ENCODE results near the gene LYST.
"Not testable (repeated sequence)": the region's sequence is repeated elsewhere in the genome, so short reads cannot be mapped to it uniquely, and the experiment has no call there.

Gene LYST

DNA sequence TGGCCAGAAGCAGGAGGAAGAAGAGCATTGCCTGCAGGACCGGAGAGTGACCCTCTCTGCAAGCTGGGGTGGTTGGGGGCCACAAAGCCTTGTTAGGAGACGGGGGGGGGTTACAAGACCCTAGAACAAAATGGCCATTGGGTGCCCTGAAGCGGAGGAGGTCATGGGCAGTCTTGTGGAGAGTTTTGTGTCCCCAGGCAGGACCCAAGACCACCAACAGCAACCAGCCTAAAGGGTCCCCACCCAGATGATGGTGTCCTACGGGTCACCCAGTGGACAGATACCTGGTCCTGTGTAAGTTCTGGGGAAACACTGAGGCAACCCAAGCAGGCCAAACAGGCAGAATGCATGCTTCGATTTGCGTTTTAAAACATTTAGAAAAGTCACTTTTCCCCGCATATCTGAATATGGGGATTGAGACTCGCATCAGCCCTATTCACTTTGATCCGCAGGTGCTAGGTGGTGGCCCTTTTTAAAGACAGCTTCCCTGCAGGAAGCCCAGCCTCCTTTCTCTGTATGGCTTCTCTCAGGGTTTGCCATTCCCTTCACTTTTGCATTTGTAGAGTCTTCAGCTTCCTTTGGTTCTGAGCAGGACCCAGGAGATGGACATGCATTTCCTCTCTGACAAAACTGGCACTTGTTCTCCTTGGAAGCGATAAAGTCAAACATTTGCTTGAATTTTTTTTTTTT is 238.2 kb downstream of the LYST start:
- DNase-seq, result no peak

DNA sequence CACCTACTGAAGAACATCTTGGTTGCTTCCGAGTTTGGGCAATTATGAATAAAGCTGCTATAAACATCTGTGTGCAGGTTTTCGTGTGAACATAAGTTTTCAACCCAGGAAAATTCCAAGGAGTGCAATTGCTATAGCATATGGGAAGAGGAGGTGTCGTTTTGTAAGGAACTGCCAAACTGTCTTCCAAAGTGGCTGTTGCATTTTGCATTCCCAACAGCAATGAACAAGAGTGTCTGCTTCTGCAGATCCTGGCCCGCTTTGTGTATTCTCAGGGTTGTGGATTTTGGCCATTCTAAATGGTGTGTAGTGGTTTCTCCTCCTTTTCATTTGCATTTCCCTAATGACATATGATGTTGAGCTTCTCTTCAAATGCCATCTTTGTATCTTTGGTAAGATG is 240.9 kb downstream of the LYST start:
- no peak for DNase-seq

DNA sequence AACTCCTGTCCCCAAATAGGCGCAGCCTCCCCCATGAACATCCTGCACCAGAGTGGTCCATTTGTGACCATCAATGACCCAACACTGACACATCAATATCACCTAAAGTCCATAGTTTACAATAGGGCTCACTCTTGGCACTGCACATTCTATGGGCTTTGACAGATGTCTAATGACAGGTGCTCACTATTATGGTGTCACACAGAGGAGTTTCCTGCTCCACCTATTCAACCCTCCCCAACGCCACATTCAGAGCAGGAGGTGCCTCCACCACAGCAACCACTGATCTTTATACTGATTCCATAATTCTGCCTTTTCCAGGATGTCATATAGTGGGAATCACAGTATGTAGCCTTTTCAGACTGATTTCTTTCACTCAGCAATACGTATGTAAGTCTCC is 241.4 kb downstream of the LYST start:
- no peak for DNase-seq

GRCh38 chr1:235624721-235625333 is 241.9 kb downstream of the LYST start:
- no peak for DNase-seq

DNA sequence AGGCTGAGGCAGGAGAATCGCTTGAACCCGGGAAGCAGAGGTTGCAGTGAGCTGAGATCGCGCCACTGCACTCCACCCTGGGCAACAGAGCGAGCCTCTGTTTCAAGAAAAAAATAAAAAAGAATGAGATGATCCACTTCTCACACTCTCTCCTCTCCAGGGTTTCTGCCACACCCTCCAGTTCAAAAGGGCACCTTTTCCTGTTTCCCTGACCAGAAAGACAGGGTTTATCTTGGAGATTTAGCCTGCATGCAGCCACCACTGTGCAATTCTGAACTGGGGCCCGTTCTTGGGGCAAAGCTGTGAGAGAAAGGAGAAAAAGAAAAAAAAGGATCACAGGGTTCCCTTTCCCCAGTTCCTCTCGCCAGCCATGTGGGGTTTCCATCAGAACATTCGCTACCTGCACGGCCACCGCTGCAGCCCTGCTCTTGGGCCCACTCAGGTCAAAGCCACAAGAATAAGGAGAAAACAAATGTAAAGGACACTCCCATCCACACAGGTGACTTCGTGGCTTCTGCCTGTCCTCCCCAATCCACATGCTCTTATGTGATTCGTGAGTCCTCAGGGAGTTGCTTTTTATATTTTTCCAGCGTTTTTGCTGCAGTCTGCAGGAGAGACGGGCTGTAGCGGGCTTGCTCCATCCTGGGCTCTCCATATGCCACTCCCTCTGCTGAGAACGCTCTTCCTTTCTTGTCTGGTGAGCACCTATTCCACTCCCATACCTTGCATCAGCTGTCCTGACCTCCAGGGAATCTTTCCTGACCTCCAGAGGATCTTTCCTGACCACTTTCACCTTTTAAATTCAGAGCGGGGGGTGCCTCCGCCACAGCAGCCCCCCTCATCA is 243.5 kb downstream of the LYST start:
- no peak for DNase-seq

DNA sequence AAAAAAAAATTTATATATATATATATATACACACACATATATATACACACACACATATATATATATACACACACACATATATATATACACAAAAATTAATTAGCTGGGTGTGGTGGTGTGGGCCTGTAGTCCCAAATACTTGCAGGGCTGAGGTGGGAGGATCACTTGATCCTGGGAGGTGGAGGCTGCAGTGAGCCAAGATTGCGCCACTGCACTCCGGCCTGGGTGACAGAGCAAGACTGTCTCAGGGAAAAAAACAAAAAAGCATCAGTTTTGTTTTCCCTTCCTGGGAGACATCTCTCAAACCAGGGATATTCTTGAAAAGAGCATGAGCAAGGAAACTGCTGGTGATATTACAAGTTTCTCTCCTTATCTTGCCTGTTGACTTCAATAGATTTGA is 247.6 kb downstream of the LYST start:
- not testable (repeated sequence) for DNase-seq

- no peak for DNase-seq
Observed at GRCh38 chr1:235617808-235618207, 248.9 kb downstream of the LYST start.

GRCh38 chr1:235617140-235617539 is 249.6 kb downstream of the LYST start:
- no peak for DNase-seq

DNA sequence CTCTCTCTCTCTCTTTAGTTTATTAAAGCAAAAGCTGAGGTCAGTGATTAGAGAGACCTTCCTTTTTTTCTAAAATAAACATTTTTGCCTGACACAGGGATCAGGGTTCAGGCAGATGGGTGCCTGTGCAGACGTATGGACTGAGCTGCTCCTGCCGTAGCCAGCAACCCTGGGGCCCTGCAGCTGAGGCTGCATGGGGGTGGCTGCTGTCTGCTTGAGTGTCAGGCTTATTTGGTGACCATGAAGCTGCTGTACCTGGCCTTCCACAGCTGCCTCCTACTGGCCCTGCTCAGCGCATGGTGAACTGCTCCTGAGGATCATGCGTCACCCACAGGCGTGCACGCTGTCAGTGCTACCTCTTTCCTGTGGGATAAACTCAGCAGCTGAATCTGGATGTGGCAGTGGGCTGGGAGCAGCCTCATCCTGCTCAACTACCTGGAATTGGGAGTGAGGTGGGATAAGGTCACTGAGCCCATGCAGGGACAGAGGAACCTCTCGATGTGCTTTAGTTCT is 252.2 kb downstream of the LYST start:
- no peak for DNase-seq

DNA sequence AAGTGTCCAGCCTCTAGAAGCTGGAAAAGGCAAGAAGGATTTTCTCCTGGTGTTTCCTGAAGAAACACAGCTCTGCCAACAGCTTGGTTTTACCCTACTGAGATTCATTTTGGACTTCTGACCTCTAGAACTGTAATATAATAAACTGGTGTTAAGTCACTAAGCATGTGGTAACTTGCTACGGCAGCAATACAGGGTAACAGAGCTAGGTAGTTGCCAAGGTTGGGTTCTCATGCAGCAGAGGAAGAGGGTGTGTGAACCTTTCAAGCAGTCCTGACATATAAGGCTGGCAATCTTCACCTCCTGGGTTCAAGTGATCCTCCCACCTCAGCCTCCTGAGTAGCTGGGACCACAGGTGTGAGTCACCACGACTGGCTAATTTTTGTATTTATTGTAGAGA is 253.1 kb downstream of the LYST start:
- DNase-seq, result no peak

DNA sequence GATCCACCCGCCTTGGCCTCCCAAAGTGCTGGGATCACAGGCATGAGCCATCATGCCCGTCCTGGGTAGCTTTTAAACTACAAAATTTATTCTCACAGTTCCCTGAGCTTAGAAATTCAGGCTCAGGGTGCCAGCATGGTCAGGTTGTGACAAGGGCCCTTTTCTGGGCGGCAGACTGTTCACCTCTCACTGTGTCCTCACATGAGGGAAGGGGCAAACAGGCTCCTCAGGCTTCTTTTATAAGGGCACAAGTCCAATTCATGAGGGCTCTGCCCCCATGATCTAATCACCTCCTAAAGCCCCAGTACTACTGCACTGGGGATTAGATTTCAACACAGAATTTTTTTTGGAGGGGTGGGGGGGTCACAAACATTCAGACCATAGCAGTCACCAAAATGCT is 253.9 kb downstream of the LYST start:
- DNase-seq, result no peak

All from KG1 (cell line).